Measurements from ENCODE around the gene SAMD4B.

DNA sequence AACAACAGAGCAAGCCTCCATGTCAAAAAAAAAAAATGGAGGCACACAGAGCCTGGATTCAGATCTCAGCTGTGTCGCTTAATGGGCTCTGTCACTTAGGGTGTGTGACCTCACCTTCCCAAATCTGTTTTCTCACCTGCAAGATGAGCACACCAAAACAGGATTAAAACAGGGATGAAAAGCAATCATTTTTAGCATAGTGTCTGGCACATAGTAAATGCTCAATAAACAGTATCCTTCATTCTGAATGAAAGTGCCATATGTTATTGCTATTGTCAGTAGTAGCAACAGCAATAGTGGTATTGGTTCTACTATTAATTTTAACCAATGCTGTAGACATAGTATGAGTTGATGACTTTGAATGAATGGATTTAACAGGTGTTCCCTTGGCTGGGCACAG lies 23.3 kb downstream of the SAMD4B start:
- no peak for TF ChIP-seq CTCF (IDR thresholded peaks at IDR 0.05)
- no peak for TF ChIP-seq POLR2A (IDR thresholded peaks at IDR 0.05)
